22Rv1 (cell line): ENCODE results near the gene FAM47C.

Source experiments
- ZFX ChIP-seq: fragments of 450-650 bp; IDR thresholded peaks from 2 replicates; pipeline ENCODE4 v1.6.1; 2017; ENCODE audit warnings: antibody characterized with exemption, borderline replicate concordance
- TF ChIP-seq, protein P1 (sequence below): fragments of 450-650 bp; IDR thresholded peaks from 2 replicates; pipeline ENCODE4 v1.5.1; 2017; ENCODE audit warnings: mild to moderate bottlenecking

DNA sequence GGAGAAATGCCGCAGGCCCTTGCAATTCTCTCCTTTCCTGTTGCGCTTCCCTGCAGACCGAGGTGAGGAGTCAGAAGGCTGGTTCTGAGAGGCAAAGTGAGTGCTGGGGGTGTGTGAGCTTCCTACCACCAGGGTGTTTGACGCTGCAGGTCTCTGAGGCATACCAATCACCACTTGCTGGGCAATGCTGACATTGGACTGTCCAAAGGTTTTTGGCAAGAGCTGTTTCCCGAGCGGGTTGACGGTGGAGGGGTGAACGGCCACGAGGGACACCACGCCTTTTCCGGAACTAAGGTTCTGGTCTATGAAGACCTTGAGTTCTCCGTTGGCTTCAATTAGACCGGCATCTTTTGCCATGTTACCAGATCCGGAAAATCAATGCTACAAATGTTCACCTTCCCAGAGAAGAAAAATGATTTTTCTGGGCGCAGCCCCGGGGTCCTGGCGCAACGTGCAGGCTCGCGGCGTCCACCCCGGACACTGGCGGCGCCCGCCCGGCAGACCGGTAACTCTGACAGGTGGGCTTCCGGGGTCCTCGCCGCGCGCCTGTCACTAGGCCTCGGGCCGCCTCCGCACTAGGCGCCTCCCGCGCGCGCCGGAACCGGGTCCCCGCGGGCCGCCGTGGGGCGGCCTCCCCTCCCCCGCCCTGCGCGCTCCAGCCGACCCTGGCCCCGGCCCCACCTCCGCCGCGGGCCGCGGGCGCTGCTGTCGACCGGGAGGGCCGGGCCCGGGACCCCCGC lies 44.9 kb upstream of the FAM47C start:
- TF ChIP-seq, protein P1, sequence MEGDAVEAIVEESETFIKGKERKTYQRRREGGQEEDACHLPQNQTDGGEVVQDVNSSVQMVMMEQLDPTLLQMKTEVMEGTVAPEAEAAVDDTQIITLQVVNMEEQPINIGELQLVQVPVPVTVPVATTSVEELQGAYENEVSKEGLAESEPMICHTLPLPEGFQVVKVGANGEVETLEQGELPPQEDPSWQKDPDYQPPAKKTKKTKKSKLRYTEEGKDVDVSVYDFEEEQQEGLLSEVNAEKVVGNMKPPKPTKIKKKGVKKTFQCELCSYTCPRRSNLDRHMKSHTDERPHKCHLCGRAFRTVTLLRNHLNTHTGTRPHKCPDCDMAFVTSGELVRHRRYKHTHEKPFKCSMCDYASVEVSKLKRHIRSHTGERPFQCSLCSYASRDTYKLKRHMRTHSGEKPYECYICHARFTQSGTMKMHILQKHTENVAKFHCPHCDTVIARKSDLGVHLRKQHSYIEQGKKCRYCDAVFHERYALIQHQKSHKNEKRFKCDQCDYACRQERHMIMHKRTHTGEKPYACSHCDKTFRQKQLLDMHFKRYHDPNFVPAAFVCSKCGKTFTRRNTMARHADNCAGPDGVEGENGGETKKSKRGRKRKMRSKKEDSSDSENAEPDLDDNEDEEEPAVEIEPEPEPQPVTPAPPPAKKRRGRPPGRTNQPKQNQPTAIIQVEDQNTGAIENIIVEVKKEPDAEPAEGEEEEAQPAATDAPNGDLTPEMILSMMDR, result no peak
- no peak for TF ChIP-seq ZFX
